HL-60 (cell line): ENCODE data around the gene MYCBP2.

Experiments used
- GABPA ChIP-seq: IDR thresholded peaks from 2 replicates; pipeline ENCODE4 v1.6.1; 2012; ENCODE audit warnings: low read depth
- SPI1 ChIP-seq: IDR thresholded peaks from 2 replicates; pipeline ENCODE4 v1.6.1; 2012; ENCODE audit warnings: low read depth, mild to moderate bottlenecking, borderline replicate concordance
- TF ChIP-seq, protein P1 (sequence below): IDR thresholded peaks from 2 replicates; pipeline ENCODE4 v1.6.1; 2012; ENCODE audit warnings: low read depth; ENCODE audit not compliant: insufficient replicate concordance
- TF ChIP-seq, protein P2 (sequence below): IDR thresholded peaks from one replicate; pipeline ENCODE4 v1.5.1; 2011; ENCODE audit warnings: low read length, control low read depth, inconsistent platforms; ENCODE audit not compliant: insufficient read depth

DNA sequence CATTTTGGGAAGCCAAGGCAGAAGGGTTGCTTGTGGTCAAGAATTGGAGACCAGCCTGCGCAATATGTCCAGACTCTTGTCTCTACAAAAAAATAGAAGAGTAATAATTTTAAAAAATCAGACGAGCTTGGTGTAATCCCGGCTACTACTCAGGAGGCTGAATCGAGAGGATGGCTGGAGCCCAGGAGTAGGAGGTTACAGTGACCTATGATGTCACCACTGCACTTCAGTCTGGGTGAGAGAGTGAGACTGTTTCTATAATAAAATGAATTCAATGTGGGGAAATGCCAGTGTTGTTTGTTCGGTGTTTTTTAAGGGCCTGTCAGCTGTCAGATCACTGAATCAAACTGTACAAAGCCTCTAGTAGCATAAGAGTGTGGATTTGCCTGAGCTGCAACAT is 298.7 kb downstream of the MYCBP2 start:
- TF ChIP-seq, protein P1, sequence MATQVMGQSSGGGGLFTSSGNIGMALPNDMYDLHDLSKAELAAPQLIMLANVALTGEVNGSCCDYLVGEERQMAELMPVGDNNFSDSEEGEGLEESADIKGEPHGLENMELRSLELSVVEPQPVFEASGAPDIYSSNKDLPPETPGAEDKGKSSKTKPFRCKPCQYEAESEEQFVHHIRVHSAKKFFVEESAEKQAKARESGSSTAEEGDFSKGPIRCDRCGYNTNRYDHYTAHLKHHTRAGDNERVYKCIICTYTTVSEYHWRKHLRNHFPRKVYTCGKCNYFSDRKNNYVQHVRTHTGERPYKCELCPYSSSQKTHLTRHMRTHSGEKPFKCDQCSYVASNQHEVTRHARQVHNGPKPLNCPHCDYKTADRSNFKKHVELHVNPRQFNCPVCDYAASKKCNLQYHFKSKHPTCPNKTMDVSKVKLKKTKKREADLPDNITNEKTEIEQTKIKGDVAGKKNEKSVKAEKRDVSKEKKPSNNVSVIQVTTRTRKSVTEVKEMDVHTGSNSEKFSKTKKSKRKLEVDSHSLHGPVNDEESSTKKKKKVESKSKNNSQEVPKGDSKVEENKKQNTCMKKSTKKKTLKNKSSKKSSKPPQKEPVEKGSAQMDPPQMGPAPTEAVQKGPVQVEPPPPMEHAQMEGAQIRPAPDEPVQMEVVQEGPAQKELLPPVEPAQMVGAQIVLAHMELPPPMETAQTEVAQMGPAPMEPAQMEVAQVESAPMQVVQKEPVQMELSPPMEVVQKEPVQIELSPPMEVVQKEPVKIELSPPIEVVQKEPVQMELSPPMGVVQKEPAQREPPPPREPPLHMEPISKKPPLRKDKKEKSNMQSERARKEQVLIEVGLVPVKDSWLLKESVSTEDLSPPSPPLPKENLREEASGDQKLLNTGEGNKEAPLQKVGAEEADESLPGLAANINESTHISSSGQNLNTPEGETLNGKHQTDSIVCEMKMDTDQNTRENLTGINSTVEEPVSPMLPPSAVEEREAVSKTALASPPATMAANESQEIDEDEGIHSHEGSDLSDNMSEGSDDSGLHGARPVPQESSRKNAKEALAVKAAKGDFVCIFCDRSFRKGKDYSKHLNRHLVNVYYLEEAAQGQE, result no peak
- TF ChIP-seq, protein P2, sequence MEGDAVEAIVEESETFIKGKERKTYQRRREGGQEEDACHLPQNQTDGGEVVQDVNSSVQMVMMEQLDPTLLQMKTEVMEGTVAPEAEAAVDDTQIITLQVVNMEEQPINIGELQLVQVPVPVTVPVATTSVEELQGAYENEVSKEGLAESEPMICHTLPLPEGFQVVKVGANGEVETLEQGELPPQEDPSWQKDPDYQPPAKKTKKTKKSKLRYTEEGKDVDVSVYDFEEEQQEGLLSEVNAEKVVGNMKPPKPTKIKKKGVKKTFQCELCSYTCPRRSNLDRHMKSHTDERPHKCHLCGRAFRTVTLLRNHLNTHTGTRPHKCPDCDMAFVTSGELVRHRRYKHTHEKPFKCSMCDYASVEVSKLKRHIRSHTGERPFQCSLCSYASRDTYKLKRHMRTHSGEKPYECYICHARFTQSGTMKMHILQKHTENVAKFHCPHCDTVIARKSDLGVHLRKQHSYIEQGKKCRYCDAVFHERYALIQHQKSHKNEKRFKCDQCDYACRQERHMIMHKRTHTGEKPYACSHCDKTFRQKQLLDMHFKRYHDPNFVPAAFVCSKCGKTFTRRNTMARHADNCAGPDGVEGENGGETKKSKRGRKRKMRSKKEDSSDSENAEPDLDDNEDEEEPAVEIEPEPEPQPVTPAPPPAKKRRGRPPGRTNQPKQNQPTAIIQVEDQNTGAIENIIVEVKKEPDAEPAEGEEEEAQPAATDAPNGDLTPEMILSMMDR, result no peak
- no peak for TF ChIP-seq SPI1
- no peak for TF ChIP-seq GABPA
